OCI-M1 (cell line): ENCODE results near the gene BTBD9.

ENCODE experiments used
- DNase-seq: peaks from one replicate; lab custom pipeline; 2025; lab: John Stamatoyannopoulos, UW

BTBD9 gene

DNA sequence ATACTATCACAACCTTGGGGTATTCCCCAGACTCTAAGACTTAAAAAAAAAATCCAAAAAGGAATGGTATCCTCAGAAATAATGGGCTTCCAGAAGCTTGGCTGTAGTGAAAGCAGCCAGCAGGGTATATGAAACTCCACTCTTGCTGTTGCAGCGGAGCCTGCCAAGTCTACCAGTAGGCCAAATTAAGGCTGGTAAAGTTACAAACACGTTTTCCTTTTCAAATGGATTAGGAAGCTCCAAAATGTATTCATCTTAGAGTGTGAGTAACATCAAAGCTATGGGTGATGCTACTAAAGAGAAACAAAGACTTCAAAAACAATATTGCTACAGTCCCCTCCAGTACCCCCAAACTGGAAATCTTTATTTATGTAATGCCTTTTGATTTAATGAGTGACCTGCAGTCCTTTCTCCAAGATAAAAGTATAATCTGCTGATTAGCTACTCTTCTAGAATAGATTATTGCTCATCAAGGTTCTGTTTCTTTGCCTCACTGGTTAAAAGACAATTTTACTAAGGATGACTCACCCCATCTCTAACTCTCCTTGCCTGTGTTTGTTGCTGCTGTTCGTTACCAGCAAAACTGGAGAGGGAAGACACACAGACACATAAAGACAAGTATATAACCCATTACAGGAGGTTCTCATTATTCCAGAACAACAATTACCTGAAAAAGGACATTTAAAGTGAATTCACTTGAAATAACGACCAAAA, 84.9 kb downstream of the BTBD9 start:
- DNase-seq, result no peak

DNA sequence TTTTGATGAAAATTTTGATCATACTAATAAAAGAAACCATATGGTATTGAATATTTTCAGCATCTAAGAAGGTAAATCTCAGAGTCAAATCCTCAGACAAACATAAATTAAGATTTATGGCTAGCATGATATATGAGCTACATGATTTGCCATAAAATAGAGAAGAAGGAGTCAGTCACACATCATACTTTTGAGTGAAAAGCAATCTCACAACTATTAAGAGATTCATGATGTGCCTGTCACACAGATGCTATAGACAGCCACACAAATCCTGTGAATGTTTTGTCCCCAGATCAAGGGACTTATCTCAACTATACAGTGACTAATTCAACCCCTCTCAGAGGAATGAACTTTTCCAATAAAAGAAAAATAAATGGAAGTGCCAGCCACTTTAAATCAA, 85.7 kb downstream of the BTBD9 start:
- DNase-seq, result no peak

DNA sequence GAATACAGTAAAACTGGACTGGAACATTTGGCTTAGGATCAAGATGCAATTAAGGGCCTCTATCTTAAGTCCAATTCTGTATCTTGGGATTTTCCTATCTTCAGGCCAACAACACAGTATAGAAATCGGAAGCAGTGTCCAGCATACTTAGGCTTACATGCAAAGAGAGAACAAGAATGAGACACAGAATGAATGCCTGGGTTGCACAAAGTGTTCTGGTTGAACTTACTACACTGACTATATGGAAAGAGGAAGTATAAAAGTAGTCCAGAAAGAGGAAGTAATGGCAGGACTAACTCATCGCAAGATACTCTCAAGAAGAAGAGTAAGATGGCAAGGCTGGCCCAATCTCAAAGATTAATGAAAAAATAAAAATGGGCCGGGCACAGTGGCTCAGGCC, 87.6 kb downstream of the BTBD9 start:
- peak; percentile 90 for DNase-seq

DNA sequence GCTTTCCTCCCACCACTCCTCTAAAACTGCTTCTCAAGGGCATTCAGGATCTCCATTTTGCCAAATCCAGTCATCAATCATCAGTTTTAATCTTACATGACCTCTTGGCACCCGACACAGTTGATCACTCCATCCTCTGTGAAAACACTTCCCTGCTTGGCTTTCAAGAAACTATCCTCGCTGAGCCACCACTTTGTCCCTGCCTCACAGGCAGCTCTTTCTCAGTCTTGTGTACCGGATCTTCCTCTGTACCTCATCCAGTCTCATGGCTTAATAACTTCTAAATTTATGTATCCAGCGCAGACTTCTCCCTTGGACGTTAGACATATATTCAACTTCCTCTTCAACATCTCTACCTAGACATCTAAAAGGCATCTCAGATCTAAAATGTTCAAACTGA, 89.9 kb downstream of the BTBD9 start:
- no peak for DNase-seq

DNA sequence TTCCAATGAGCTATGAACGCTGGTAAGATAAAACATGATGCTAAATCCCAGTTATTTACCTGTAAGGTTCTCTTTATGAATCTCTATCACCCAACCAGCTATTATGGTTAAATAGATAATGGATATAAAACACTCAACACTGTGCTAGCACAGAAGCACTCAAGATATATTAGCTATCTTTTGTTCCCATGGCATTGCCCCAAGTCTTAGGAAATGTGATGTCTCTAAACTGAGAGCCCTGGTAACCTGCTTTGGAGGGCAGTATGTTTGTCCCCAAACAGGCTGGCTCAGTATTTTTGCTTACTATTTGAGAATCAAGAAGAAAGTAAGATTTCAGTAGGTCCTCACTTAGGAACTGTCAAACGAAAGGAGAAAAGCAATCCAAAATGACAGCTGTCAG, 90.5 kb downstream of the BTBD9 start:
- no peak for DNase-seq

DNA sequence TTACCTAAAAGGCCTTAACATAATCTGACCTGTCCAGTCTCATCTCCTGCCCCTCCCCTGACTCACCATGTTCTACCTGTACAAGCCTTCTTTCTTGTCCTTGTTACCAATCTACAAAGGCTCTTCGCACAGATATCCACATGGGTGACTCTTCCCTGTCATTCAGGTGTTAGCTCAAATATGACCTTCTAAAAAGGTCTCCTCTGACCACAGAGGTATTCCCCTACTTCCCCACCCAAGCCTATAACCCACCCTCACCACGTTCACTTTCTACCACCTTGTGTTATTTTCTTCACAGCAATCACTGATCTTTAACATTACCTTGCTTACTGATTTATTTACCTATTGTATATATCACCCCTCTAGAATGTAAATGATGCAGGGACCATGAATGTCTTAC, 96.7 kb downstream of the BTBD9 start:
- no peak for DNase-seq

DNA sequence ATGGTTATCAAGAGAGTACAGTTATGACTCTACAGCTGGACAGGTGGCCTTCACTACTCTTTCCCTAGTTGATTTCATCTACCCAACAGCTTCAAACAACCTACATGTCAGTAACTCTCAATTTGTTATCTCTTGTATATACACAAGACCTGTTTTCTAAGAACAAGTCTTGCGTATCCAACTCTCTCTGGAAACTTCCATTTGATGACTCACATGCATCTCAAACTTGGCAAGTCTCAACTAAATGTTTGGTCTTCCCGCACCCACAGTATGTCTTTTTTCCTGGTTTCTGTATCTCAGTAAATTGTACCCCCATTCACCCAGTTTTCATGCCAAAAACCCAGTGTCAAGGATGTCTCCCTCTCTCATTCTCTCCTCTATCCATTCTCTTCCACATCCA, 97.7 kb downstream of the BTBD9 start:
- no peak for DNase-seq

DNA sequence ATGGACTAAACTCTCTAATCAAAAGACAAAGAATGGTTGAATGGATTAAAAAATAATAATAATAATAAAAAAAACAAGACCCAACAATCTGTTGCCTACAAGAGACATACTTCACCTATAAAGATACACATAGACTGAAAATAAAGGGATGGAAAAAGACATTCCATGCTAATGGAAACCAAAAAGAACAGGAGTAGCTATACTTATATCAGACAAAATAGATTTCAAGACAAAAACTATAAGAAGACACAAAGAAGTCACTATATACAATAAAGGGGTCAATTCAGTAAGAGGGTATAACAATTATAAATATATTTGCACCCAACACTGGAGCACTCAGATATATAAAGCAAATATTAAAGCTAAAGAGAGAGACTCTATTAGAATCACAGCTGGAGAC, 106.7 kb downstream of the BTBD9 start:
- DNase-seq, result no peak

DNA sequence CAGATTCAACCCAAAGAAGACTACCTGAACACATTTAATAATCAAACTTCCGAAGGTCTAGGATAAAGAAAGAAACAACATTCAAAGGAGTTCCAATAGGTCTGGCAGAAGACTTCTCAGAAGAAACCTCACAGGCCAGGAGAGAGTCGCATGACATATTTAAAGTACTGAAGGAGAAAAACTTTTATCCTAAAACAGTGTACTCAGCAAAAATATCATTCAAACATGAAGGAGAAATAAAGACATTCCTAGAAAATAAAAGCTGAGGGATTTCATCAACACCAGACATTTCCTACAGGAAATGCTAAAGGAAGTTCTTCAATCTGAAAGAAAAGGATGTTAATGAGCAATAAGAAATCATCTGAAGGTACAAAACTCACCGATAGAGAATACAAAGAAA, 108.6 kb downstream of the BTBD9 start:
- no peak for DNase-seq

DNA sequence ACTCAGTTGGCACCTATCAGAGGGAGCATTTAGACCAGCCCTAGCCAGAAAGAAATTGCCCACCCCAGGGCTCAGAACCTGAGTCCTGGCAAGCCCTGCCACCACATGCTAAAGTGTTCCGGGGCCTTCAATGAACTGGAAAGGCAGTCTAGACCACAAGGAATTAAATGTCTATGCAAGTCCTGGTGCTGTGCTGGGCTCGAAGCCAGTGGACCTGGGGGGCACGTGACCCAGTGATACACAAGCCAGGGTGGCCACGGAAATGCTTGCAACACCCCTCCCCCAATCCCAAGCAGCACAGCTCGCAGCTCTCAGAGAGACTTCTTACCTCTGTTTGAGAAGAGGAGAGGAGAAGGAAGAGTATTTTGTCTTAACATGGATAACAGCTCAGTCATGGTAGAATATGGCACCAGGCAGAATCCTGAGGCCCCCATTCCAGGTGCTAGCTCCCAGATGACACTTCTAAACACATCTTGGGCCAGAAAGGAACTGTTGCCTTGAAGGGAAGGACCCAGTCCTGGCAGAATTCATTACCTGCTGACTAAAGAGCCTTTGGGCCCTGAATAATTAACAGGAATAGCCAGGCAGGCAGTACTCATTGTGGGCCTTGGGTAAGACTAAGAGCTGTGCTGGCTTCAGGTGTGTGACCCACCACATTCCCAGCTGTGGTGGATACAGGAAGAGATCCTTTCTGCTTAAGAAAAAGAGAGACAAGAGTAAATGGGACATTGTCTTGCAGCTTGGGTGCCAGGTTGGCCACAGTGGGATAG, 111.3 kb downstream of the BTBD9 start:
- no peak for DNase-seq

DNA sequence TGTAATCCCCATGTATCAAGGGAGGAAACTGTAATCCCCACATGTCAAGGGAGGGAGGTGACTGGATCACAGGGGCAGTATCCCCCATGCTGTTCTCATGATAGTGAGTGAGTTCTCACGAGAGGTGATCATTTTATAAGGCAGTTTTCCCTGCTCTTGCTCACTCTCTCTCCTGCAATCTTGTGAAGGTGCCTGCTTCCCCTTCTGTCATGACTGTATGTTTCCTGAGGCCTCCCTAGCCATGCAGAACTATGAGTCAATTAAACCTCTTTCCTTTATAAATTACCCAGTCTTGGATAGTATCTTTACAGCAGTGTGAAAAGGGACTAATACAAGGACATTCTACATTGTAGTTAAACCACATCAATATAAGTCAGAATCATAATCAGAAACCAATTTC, 112.4 kb downstream of the BTBD9 start:
- no peak for DNase-seq

DNA sequence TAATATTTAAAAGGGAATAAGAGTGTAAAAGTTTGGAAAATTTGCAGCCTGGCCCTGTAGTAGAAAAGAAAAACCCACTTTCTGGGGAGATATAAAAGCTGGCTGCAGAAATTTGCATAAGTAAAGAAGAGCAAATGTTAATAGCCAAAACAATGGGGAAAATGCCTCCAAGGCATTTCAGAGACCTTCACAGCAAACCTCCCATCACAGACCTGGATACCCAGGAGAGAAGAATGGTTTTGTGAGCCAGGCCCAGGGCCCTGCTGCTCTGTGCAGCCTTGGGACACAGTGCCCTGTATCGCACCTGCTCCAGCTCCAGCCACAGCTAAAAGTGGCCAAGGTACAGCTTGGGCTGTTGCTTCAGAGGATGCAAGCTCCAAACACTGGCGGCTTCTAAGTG, 113.8 kb downstream of the BTBD9 start:
- DNase-seq, result no peak

DNA sequence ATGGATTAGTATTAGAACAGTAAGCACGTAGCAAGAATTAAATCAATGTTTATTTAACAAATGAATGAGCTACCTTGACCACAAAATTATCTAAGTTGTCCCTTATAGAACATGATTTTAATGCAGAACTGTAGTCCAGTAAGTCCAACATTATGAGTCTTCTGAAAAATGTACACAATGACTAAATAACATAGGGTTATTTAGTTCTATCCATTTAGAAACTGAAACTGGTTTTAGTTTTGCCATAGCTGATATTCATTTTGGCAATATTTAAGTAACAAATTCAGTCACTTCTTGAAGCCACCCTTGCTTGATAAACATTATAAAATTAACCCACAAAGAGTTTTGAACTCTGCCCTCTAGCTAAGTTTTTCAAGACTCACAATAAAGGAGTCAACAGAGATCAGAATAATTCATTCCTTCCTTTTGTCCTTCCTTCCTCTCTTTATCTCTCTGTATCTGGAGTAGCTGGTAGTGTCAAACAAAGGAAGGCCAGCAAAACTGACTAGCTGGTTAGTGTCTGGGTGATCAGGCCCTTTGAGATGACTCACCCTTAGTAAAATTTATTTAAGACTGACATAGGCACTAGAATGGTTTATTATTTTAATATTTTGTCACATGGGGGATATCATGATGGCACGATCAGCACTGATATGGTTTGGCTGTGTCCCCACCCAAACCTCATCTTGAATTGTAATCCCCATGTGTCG, 115.1 kb downstream of the BTBD9 start:
- DNase-seq, result no peak

DNA sequence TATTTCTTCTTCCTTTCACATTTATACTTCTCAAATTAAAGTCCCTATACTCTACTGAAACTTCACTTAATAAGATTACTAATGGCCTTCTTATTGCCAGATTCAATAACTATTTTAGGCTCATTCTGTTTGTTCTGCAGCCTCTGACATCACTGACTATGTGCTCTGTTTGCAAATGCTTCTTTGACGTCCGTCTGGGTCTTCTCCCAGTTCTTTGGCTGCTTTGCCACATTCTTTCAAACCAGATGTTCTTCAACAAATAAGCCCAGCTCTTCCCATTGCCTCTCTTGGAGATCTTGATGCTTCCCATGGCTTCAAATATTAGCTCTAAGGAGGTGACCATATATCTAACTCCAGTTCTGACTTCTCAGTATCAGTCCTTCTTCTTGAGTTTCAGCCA, 117.4 kb downstream of the BTBD9 start:
- no peak for DNase-seq

DNA sequence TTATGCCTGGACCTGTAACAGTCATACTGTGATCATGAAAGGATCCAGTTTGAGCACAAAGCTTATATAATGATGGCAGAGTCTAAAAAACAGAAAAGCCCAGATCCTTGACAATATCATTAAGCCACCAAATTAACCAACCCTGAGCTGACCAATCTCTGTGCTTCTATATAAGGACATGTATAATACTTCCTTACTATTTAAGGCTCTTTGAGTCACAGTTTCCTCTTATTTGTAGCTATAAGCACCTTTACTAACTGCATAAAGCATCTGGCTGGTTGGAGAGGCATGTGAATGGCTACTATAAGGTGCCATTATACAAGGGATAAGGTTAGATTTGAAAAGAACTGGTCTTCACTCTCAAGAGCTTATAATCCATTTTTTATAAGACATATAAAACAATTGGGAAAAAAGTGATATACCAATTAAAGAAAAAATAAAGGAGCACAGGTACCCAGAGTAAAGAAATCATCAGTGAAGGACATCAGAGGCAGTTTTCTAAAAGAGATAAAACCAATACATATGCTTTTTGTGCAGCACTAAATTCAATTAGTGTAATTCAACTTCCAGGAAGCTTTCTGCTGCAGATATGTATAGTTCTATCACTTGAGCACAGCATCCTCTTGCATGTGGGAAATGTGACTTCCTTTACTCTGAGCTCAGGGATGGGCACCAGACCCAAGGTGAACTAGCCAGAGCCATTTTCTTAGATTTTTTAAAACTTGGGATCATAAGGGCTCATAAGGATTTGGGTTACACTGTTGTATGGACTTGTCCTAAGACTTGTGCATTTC, 121.0 kb downstream of the BTBD9 start:
- DNase-seq, result no peak

DNA sequence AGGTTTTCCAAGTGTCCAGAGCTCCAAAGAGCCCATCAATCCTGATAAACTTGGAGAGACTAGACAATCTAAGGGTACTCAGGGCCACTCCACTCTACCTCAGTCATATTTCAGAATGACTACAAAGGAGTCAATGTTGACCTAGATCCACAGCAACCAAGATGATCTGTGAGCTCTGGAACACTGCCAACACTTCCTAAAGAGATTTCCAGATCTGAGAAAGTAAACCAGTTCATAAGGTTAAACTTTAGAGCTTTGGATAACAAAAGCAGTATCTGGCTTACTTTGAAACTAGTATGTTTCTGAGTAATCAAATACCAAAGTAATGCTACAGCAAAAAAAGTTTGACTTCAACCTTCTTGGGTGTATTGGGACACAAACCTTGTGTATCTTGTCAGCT, 122.7 kb downstream of the BTBD9 start:
- no peak for DNase-seq

DNA sequence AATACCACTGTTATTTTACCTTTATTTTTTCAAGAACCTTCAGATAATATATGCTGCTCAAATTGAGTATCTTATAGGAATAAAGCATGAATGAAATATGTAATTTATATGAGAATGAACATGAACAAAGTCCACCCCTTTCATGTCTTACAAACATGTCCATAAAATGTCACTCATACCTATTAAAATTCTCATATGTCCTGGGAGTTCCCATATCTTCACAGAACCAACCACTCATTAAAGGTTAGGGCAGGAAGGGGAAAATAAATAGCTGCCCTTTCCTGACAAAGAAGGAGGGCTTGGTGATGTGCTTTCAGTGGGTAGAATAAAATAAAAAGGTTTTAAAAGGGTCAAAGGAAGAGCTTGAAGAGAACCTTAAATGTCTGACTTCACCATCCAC, 125.3 kb downstream of the BTBD9 start:
- no peak for DNase-seq

DNA sequence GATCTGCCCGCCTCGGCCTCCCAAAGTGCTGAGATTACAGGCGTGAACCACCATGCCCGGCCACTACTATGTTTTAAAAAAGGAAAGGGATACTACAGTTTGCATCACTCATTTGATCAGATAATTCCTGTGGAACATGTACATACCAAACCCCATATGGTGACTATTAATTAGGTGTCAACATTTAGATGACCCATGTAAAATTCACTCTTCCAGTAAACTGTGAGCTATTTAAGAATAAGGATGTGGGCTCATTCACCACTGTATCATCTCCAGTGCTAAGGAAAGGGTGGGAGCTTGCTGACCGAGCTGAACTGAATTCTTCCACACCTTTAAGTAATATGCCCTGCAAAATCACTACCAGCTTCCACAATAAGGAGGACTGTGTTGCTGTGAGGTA, 127.5 kb downstream of the BTBD9 start:
- no peak for DNase-seq

DNA sequence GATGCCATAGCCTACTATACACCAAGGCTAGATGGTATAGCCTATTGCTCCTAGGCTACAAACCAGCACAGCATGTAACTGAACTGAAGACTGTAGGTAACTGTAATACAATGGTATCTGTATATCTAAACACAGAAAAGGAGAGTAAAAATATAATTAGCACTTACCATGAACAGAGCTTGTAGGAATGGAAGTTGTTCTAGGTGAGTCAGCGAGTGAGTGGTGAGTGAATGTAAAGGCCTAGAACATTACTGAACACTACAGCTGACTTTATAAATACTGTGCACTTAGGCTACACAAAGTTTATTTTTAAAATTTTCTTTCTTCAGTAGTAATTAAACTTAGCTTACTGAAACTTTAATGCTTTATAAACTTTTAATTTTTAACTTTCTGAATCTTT, 129.5 kb downstream of the BTBD9 start:
- DNase-seq, result no peak

DNA sequence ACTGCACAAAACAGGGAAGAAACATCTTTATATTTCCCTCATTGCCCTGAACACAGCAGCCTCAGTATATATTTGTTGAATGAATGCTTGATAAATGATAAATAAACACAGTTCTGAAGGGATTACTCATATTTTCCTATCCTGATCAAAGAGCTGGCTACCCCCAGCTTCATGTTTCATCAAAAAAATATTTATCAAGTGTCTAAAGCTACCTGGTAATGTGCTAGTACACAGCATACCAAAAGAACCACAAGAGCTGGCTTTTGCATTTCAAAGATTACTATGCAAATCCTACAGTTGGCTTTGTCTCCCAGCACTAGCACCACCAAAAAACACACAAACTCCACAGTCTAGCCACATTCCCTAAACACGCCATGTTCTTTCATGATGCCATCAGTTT, 130.0 kb downstream of the BTBD9 start:
- DNase-seq, result no peak

DNA sequence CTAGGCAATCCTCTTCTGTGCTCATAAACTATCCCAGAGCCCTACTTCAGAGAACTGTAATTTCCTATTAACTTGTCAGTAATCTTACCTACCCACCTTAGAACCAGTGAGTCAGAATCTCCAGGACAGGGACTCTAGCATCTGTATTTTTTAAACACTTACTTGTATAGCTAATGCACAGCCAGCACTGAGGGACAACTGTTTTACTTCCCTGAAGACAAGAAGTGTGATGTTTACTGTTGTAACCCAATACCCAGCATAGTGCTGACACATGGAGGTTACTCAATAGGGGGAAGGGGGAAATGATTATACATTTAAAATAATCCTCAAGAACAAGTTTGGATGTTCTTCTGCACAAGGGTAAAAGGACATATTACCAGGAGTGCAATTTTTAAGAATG, 130.8 kb downstream of the BTBD9 start:
- peak; percentile 8 for DNase-seq

DNA sequence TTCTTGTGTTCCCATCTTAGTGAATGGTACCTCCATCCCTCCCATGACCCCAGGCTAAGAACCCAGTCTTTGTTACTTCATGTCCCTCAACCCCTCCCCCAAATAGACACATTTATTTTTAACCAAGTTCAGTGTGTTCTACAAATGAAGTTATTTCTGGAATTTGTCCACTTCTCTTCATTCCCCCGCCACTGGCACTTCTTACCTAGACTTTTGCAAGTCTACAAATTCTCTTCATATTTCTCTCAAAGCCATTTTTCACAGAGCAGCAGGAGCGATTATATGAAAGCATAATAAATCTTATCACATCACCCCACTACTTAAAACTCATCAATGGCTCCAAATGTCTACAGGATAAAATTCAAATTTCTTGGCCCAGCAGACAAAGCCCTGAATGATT, 131.4 kb downstream of the BTBD9 start:
- DNase-seq, result no peak
